IPS-18c (cell line): Measurements from ENCODE around the gene VPS39.

ENCODE experiments used
- H3K4me3 ChIP-seq: 2 replicates; pipeline ENCODE4 v1.7.0; 2013; ENCODE audit warnings: low read depth, mild to moderate bottlenecking, low read length, moderate library complexity; ENCODE audit not compliant: insufficient read depth
- H3K9me3 ChIP-seq: one replicate; pipeline ENCODE4 v1.6.1; 2013; ENCODE audit warnings: mild to moderate bottlenecking, low read length, moderate library complexity; ENCODE audit not compliant: control insufficient read depth, insufficient read depth

VPS39 gene

DNA sequence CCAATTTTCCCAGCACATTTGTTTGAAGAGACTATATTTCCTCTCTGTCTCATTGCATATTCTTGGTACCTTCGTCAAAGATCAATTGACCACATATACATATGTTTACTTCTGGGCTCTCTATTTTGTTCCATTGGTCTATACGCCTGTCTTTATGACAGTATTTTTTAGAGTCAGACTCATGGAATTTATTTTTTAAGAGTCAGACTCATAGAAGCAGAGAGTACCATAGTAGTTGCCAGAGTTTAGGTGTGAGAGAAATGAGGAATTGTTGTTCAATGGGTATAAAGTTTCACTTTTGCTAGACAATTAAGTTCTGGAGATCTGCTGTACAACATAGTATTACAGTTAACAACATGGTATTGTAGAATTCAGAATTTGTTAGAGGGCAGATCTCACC is 78.7 kb downstream of the VPS39 start:
- no peak overlapping the region for H3K4me3 ChIP-seq
- no peaks in the 10 kb centered on the region for H3K9me3 ChIP-seq

DNA sequence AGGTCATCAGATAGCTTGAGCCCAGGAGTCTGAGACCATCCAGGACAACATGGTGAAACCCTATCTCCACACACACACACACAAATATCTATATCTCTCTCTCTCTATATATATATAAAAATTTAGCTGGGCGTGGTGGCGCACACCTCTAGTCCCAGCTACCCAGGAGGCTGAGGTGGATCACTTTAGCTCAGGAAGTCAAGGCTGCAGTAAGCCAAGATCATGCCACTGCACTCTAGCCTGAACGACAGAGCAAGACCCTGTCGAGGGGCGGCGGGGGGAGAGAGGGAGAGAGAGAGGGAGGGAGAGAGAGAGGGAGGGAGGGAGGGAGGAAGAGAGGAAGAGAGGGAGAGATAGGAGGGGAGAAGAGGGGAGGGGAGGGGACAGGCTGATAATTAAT is 79.6 kb downstream of the VPS39 start:
- no peak overlapping the region for H3K4me3 ChIP-seq
- H3K9me3 ChIP-seq: no peaks in the 10 kb centered on the region

DNA sequence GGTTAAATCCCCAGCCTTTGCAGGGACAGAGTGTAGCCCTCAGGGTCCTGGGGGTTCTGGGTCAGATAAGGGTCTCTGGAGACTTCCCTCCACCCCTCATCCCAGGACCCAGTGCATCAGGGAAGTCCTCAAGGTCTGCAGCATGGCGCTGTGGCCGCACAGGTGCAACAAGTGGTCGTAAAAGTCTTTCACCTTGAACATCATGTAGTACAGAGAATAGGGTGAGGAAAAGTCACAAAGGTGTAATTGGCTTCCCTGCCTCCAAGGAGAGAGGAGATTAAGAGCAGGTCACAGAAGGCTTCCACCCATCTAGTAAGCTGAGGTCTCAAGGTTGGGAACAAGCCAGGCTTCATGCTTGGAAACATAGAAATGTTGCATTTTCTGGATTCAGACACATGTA is 84.6 kb downstream of the VPS39 start:
- no peaks in the 10 kb centered on the region for H3K9me3 ChIP-seq
- no peak overlapping the region for H3K4me3 ChIP-seq

DNA sequence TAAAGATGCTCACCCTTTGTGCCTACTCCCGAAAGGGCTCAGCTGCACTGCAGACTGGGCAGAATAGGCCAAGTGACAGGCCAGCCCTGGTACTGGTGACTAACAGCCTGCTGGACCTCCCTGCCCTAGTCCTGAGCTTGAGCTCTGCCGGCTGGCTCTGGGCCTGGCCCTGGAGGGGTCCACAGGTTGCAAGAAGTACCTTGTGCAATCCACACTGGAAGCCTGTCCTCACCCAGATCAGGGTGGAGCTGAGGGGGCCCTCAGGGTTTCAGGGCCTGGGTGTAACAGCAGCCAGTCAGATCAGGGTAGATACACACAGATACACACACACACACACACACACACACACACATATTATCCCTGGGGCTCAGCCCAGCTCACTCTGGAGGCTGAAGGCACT is 86.4 kb downstream of the VPS39 start:
- H3K4me3 ChIP-seq: no peak overlapping the region
- no peaks in the 10 kb centered on the region for H3K9me3 ChIP-seq

GRCh38 chr15:42121021-42121420 is 87.1 kb downstream of the VPS39 start:
- Histone ChIP-seq H3K4me3 (no peak overlapping the region), H3K9me3 (no peaks in the 10 kb centered on the region)

DNA sequence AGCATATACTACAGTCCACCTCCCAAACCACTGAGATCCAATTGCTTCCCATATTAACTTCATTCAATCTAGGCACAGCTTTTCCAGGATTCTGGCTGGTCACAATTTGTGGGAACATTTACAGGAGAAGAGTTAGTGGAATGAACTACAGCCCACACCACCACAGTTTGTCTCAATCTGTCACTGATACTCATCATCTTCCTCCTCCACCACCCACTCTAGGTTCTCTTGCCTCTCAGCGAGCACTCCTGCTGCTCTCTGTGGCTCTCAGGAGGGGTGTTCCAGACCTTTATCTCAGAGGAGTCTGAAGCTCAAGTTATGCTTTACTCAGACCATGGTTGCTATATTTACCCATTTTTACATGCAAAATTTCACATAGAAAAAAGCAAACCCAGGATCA is 87.8 kb downstream of the VPS39 start:
- Histone ChIP-seq H3K9me3 (no peaks in the 10 kb centered on the region), H3K4me3 (no peak overlapping the region)

GRCh38 chr15:42119446-42119760 is 88.7 kb downstream of the VPS39 start:
- Histone ChIP-seq H3K9me3 (no peaks in the 10 kb centered on the region), H3K4me3 (no peak overlapping the region)

DNA sequence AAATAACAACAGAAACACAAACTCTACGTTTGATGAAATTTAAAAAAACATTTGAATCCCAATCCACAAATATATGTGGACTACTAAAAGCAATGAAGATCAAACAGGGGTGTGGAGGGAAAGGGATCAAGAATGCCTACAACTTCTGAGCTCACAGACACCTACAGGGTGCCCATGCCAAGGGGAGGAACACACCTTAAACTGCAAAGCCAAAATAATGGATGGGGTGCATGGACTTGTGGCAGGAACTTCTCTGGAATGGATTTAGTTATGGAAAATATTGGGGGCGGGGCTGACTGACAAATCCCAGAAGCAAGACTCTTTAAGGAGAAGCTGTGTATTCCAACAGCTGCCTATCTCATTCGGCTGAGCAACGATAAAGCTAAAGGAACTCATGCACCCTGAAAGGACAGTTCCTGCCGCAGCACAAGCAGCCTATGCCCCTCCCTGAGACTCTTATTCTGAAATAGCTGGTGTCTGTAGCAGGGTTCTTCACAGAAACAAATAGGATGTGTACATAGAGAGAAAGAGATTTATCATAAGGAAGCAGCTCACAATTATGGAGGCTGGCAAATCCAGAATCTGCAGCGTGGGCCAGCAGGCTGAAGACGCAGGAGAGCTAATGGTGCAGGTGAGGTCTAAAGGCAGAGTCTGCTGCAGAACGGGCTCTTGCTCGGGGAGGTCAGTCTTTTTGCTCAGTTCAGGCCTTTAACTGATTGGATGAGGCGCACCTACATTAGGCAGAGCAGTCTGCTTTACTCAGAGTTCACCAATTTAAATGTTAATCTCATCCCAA is 89.3 kb downstream of the VPS39 start:
- Histone ChIP-seq H3K4me3 (no peak overlapping the region), H3K9me3 (no peaks in the 10 kb centered on the region)

DNA sequence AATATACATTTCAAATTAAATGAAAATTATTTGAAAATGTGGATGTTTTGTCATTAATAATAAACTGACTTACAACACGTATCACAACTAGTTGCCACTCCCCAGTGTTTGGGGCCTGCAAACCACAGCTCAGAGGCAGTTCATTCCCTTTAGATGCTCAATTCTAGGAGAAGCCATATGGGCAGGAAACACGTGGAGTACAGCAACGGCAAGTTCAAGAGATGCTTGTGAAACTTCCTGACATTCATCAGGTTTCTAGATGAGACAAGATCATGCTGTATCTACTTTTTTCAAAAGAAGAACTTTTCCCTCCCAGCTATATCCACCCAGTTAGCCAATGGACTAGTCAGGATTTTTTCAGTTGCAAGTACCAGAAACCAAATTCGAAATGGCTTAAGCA is 96.2 kb downstream of the VPS39 start:
- Histone ChIP-seq H3K4me3 (no peak overlapping the region), H3K9me3 (no peaks in the 10 kb centered on the region)

DNA sequence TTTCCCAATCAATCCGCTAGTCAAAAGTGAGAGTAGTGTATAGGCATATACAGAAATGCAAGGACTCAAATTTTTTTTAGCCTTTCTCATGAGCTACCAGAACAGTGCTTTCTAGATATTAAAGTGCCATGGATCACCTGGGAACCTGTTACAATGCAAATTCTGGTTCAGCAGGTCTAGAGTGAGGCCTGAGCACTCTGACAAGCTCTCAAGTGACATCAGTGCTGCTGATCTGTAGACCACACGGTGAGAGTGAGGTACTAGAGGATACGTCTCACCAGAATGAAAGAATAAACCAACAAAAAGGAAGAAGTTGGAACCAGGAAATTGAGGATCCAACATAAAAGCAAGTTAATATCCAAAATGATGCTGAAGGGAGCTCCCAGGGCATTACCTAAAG is 97.7 kb downstream of the VPS39 start:
- H3K9me3 ChIP-seq: no peaks in the 10 kb centered on the region
- H3K4me3 ChIP-seq: no peak overlapping the region

- no peak overlapping the region for H3K4me3 ChIP-seq
- H3K9me3 ChIP-seq: no peaks in the 10 kb centered on the region
These were observed 99.3 kb downstream of the VPS39 start for GRCh38 chr15:42108806-42109205.
